Stimulated activated CD8-positive, alpha-beta memory T cell treated with anti-CD3 and anti-CD28 coated beads, Interleukin-12 subunit alpha, Interleukin-12 subunit beta, amount 100 ng/mL, for 24 hours (primary cell): Measurements from ENCODE around the gene MYH9.
"Not testable (repeated sequence)": the region's sequence is repeated elsewhere in the genome, so short reads cannot be mapped to it uniquely, and the experiment has no call there.

Experiments used
- DNase-seq: peaks from one replicate; pipeline ENCODE4 v3.0.0-alpha.2; 2020; ENCODE audit errors: extremely low read depth

Gene MYH9

DNA sequence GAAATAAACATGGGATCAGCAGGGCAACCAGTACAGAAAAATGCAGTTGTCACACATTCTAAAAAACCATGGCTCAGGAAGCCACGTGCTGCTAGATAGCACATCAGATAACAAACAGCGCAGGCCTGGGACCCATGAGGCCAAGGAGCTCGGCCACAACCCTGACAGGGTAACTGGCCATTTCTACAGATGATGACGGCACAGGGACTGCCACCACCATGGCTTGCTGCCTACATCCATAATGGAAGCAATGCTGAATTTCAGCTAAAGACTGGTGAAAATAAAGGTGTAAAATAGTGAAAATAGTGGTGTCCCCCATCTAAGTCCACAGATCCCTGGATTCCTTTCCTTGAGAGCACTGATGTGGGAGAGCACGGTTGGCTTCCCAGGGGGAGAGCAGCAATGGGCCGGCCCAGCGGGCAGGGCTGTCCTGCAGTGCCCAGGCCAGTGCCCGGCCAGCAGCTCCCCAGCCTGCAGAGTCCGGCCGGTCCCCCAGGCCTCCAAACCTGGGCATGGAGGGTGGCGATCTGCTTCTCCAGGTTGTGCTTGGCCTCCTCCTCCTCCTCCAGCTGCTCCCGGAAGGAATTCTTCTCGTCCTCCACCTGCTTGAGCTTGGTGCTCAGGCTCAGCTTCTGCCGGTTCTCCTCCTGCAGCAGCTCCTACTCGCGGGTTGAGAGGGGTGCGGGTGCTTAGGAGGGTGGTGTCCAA lies 94.8 kb downstream of the MYH9 start:
- DNase-seq: no peak

DNA sequence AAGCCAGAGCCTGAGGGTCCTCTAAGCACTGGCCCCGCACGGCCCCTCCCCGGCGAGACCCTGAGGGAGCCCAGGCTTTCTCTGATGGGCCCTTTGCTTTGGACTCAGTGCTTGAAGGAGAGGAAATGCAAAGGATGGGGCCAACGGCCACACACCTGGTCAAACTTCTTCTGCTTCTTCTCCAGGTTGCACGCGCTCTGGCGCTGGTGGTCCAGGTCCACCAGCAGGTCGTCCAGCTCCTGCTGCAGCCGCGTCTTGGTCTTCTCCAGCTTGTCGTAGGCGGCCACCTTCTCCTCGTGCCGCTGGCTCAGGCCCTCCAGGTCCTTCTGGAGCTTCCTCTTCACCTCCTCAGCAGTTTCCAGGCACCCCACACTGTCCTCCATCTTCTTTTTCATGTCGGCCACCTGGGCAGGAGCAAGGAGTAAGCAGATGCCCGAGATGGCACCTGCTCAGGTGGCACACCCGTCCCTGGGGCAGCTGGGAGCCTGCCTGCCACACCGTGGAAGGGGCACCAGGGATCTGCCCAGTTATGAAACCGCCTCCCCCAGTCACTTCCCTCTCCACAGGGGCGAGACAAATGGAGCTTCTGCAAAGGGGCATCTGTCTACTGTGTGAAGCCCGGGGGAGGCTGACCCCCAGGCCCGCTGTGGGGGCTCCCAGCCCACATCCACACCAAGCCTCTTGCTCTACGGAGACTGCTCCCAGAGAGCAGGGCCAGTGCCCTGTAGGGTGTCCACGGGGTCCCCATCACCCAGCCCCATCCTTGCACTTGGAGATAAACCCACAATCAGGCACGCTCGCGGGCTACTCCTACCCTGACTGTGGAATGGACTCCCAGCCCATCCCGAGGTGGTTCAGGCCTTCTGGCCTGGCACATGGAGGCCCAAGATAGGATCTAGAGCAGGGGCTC lies 95.7 kb downstream of the MYH9 start:
- DNase-seq: no peak

DNA sequence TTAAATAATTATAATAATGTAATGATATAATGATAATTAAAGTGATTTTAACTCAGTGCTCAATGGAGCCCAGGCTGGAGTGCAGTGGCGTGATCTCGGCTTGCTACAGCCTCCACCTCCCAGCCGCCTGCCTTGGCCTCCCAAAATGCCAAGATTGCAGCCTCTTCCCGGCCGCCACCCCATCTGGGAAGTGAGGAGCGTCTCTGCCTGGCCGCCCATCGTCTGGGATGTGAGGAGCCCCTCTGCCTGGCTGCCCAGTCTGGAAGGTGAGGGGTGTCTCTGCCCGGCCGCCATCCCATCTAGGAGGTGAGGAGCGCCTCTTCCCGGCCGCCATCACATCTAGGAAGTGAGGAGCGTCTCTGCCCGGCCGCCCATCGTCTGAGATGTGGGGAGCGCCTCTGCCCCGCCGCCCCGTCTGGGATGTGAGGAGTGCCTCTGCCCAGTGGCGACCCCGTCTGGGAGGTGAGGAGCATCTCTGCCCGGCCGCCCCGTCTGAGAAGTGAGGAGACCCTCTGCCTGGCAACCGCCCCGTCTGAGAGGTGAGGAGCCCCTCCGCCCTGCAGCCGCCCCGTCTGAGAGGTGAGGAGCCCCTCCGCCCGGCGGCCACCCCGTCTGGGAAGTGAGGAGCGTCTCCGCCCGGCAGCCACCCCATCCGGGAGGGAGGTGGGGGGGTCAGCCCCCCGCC lies 97.2 kb downstream of the MYH9 start:
- DNase-seq: not testable (repeated sequence)

DNA sequence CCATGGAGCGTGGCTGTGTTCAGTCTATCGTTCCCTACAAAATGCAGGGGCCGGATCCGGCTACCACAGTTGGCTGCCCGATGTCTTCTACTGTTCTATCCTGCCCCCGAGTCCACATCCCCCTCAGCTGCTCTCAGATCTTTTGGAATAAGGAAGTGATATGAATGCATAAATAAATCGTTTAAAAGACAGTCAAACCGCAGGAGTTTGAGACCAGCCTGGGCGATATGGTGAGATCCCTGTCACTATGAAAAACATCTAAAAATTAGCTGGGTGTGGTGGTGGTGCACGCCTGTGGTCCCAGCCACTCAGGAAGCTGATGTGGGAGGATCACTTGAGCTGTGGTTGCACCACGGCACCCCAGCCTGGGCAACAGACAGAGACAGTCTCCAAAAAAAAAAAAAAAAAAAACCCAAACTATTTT lies 97.8 kb downstream of the MYH9 start:
- not testable (repeated sequence) for DNase-seq

DNA sequence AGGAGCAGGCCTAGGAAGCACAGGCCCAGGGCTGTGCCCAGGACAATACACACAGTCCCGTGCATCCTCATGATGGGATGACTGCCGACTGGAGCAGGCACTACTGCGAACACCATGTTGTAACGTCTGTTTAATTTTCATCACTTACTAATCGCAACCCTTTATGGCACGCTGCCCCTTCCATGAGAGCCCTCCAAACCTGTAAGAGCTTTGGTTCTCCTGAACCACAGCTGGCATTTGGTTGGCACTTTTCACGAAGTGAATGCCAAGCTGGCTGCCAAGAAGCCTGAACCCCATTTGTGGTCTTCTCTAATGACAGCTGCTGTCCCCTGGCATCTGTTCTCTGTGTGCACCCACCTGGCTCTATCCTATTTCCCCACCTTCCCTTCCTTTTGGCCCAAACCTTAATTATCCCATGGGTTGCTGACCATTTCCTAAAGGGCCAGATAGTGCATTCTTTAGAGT lies 98.3 kb downstream of the MYH9 start:
- DNase-seq: no peak

DNA sequence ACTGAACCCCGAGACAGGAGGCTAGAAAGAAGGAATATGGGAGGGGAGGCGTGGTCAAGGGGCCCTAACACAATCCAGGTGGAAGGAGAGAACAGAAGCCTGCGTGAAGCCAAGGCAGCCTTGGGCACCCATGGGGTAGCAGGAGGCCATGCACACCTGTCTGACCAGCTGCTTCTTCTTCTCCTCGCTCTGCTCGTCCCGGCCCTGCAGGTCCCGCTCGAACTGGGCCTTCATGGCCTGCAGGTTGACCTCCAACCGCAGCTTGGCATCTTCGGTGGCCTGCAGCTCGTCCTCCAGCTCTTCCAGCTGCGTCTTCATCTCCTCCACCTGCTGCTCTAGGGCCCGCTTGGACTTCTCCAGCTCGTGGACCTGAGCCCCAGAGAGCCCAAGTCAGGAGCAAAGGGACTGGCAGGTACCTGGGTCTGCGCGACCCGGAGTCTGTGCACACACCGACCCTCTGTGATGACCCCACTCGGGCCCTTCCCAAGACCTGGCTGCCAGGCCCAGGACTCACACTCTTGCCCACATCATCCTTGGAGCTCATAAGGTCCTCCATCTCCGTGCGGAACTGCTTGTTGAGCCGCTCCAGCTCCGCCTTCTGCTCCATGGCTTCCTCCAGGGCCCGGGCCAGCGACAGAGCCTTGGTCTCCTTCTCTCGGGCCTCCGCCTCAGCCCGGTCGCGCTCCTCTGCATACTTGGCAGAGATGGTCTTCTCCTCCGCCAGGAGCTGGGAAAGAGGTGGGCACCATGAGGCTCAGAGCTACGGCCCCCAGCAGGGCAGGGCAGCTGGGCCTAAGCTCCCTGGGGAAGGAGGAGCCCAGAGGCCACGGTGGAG lies 99.0 kb downstream of the MYH9 start:
- no peak for DNase-seq

DNA sequence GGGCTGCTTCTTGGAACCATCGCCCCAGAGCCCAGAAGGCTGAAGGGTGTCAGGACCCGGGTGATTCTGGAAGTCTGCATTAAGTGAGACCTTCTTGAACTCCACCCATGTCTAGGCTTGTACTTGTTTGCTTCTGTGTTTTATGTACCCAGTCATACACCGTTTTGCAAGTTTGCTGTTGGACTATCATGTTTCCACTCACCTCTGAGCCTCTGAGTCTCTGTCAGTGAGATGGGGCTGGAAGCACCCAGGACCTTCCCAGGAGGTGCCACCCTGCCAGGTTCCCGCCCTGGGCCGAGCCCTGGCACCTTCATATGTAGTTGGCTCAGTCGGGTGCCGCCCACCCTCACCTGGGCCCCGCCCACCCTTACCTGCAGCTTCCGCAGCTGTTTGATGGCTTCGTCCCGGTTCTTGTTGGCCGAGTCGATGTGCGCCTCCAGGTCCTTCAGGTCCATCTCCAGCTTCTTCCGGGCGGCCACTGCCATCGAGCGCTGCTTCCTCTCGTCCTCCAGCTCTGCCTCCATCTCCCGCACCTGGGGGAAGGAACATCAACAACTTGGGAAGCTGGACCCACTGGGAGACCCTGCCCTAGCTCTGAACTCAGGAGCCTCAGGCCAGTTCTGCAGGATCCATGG lies 99.8 kb downstream of the MYH9 start:
- no peak for DNase-seq

DNA sequence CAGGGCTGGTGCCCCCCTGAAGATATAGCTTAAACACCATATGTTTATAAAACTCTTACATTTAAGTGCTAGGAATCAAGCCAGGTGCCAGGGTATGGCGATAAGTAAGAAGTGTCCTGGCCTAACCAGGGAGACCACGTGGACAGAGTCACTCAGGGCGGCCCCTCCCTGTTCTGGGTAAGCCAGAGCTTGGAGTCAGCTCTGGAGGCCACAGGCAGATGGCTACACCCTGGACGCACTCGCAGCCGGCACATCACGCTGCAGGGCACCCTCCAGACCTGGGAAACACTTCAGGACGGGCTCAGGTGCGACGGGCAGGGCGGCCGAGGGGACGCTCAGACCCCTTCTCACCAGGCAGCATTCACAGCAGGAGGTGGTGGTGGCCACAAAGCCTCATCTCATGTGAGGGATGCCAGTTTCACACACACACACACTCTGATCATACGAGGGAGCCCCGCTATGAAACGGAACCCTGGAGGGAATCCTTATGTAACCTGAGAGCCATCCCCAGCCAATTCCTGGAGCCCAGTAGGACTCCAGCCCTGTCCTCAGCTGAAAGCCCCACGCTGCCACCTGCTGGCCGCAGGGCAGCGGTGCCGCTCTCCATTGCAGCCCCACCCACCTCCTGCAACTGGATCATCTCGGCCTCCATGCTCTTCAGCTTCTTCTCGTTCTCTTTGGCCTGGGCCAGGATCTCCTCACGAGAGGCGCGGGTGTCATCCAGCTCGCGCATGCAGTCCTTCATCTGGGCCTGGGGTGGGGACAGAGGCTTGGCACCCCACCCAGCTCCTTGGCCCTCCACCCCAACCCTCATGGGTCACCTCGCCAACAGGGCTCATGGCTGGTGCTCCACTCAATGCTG lies 101.4 kb downstream of the MYH9 start:
- DNase-seq: peak; percentile 26

DNA sequence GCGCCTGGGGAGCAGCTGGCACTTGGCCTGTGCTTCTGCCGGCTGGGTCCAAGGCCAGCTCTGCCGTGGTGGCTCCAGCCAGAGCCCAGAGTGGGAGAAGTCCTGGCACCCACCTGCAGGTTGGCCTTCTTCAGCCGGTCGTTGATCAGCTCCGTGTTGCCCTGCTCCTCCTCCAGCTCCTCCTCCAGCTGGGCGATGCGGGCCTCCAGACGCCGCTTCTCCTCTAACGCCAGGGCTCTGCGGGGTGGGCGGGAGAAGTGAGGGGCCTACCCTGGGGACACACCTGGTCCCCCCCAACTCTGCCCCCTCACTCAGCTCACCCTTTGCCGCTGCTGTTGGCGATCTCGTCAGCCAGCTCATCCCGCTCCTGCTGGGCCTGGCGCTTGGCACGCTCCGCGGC lies 102.2 kb downstream of the MYH9 start:
- no peak for DNase-seq

DNA sequence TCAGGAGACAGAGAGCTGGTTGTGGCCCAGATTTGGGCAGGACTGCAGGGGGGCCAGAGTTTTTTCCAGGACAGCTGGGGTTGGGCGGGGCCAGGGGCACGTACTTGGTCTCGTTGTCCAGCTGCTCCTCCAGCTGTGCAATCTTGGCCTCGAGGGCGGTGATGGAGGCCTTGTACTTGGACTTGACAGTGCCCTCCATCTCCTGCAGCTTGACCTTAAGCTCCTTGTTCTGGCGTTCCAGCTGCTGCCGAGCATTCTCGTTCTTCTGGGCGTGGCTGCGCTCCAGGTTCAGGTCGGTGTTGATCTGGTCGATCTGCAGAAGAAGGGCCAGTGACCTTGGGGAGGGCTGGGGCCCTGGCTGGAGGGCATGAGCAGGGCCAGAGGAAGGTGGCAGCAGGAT lies 102.8 kb downstream of the MYH9 start:
- DNase-seq: no peak

DNA sequence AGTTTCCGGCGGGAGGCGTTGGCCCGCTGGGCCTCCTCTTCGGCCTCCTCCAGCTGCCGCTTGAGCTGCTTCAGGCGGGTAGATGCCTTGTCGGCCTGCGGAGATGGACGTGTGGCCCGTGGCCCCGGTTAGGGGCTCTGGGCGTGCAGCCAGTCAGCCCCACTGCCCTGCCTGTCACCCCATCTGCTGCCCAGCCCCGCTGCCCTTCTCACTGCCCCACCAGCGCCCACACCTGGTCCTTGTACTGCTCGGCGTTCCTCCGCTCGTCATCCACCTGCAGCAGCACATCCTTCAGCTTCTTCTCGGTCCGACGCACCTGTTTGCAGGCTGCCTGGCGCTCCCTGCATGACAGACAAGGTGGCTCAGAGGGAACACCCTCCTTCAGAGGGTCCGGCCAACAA lies 103.6 kb downstream of the MYH9 start:
- no peak for DNase-seq

DNA sequence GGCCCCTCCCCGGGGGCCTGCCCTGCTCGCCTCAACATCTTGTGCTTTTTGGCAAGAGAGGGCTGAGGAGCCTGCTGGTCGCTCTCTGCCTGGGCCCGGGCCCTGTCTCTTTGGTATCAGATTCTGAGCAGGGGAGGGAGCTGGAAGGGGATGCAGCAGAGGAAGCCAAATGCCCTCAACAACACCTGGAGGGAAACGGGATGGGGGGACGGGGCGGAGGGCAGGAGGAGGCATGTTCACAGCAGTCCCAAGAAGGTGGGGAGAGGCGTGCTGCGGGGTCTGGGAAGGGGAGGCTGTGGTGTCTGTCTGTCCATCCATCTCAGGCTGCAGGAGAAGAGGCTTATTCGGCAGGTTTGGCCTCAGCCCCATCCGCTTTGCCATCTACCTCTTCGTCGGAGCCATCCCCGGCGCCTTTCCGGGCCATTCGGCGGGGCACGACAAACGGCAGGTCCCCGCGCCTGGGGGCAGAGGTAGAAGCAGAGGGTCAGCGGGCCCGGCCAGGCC lies 105.4 kb downstream of the MYH9 start:
- no peak for DNase-seq

DNA sequence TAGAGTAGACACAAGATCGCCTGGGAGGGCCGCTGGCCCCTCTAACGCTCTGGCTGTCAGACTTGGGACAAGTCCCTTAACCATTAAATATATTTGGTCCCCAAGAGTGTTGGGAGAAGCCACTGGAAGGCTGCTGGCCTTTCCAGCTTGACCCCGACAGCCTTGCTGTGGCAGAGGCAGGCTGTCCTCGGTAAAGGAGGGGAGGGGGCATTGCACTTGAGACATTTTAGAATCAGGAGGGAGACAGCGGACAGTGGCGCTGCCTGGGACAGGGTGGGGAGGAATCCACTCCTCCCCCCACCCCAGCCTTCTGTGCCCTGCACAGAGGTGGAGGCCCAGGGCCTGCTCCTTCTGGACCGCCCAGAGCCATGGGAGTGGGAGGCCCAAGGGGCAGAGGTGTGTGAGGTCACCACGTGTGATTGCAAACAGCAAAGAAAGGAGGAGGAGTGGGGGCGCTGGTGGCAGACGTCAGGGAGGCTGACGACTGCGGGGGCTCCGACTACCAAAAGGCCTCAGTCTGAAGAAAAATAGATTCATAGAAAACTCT lies 105.9 kb downstream of the MYH9 start:
- DNase-seq: no peak

DNA sequence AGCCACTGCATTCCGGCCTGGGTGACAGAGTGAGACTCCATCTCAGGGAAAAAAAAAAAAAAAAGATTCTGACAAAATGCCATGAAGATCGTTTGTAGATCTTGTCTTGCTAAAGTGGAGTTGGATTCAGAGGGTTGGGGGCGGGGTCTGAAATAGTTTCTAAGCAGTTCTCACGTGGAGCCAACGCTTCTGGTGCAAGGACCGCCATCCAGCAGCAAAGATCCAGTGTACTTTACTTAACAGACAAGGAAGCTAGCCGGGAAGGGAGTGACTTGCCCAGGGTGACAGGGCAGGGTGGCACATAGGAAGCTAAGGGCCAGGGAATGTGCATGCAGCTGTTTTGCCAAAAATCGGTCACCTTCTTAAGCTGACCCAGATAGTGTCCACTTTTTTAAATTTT lies 107.4 kb downstream of the MYH9 start:
- DNase-seq: no peak

DNA sequence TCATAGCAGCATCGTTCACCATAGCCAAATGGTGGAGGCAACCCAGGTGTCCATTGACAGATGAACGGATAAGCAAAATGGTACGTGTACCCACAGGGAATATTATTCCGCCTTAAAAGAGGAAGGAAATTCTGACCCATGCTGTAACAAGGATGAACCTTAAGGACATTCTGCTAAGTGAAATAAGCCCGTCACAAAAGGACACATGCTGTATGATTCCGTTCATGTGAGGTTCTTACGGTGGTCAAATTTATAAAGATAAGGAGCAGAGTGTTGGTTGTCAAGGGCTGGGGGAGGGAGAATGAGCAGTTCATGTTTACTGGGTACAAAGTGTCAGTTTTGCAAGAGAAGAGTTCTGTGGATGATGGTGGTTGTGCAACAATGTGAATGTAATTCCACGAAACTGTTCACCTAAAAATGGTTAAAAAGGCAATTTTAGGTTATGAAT lies 108.5 kb downstream of the MYH9 start:
- no peak for DNase-seq

DNA sequence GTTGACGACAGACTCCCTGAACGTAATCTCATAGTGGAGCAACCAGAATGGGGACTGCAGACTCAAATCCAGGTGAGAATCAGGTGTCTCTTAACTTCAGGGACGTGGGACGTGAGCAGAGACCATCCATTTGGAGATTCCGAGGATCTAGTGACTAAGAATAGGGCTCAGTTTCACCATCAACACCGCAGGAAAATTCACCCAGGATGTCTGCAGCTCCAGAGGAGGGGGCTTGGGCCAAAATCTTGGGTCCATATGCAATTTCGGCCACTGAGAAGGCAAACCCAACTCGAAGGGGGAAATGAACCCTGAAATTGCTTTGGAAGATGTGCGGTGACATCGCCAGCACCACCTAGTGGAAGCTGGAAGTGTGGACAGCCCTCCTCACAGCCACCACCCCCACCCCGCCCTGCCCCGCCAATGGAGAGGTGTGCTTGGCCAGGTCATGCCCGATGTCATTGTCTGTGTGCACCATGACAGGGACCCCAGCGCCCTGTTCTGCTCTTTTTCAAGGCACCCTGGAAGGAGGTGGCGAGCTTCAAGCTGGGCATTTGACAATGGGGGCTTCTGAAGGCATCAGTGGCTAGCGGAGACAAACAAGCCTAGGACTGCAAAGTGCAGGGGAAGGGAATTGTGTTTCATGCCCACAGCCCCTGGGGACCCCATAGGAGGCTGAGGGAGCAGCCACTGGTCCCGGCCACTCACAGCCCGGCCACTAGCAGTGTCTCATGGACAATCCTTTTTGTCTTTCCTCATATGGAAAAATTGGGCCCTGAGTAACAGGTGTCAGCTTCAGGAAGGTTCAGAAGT lies 110.1 kb downstream of the MYH9 start:
- DNase-seq: peak; percentile 33

DNA sequence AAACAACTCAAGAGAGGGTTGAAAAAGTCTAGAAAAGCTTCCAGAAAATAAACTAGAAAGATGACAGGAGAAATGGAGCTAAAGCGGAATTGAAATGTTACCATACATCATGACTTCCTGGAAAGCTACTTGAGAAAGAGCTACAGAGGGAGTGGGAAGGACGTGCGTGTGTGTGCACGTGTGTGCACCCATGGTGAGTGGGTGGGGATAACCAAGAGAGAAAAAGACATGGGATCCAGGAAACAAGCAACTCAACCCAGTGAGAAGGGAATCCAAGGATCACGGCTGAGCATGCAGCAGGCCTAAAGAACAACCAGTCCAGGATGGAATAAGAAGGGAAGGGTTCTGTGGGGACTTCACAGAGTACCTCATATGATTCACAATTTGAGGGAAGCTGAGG lies 113.2 kb downstream of the MYH9 start:
- DNase-seq: no peak

DNA sequence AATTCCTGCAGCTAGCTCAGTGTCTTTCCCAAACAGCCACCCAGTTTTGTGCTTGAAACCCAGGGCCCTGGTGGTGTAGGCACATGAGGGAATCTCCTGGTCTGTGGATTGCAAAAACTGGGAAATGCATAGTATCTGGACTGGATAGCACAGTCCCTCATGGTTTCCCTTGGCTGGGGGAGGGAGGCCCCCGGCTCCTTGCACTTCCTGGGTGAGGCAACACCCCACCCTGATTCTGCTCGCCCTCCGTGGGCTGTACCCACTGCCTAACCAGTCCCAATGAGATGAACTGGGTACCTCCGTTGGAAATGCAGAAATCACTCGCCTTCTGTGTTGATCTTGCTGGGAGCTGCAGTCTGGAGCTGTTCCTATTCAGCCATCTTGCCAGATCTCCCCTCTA lies 115.8 kb downstream of the MYH9 start:
- DNase-seq: not testable (repeated sequence)

DNA sequence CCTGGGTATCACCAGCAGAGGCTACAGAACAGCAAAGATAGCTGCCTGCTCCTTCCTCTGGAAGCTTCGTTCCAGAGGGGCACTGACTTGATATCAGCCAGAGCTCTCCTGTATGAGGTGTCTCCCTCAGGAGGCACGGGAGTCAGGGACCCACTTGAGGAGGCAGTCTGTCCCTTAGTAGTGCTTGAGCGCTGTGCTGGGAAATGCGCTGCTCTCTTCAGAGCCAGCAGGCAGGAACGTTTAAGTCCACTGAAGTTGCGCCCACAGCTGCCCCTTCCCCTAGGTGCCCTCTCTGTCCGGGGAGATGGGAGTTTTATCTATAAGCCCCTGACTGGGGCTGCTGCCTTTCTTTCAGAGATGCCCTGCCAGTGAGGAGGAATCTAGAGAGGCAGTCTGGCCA lies 116.5 kb downstream of the MYH9 start:
- DNase-seq: not testable (repeated sequence)
